DND-41 (cell line): ENCODE results near the gene SHROOM1.

Experiments
- ATAC-seq: fragments of 200-7000 bp; cut with Tn5 transposase; 3 replicates; pipeline ENCODE4 v1.9.1; 2021; ENCODE audit warnings: low read depth; ENCODE audit not compliant: insufficient read depth
- DNase-seq: peaks from one replicate; pipeline ENCODE4 v3.0.0-alpha.2; 2020
- H2AFZ ChIP-seq: 2 replicates; pipeline ENCODE4 v1.6.0; 2012; ENCODE audit warnings: low read depth, low read length
- H3K27ac ChIP-seq: 2 replicates; pipeline ENCODE4 v1.5.1; 2012; ENCODE audit warnings: low read length, inconsistent platforms
- H3K27me3 ChIP-seq: fragments of 200-600 bp; sonication (generic); 2 replicates; pipeline ENCODE4 v1.6.0; 2012; ENCODE audit warnings: low read length, mild to moderate bottlenecking, inconsistent platforms; ENCODE audit not compliant: insufficient read depth, poor library complexity
- H3K36me3 ChIP-seq: 2 replicates; pipeline ENCODE4 v1.5.1; 2012; ENCODE audit warnings: low read length, inconsistent platforms; ENCODE audit not compliant: insufficient read depth
- H3K4me1 ChIP-seq: 2 replicates; pipeline ENCODE4 v1.5.1; 2012; ENCODE audit warnings: mild to moderate bottlenecking, low read length; ENCODE audit not compliant: insufficient read depth
- H3K4me2 ChIP-seq: 2 replicates; pipeline ENCODE4 v1.6.0; 2012; ENCODE audit warnings: mild to moderate bottlenecking, moderate library complexity, low read length, inconsistent platforms; ENCODE audit not compliant: insufficient read depth
- H3K4me3 ChIP-seq, 2 experiments: fragments of 200-600 bp in 1 of 2; shearing (Covaris generic) in 1 of 2; 2 replicates each; pipeline ENCODE4 v1.5.1; 2012 to 2016; ENCODE audit warnings: inconsistent platforms in 2 of 2, low read length in 2 of 2, mild to moderate bottlenecking in 2 of 2, low read depth in 1 of 2, moderate library complexity in 1 of 2
- H3K79me2 ChIP-seq: 2 replicates; pipeline ENCODE4 v1.6.0; 2012; ENCODE audit warnings: low read length, inconsistent platforms; ENCODE audit not compliant: insufficient read depth
- H3K9ac ChIP-seq: 2 replicates; pipeline ENCODE4 v1.6.0; 2012; ENCODE audit warnings: low read depth, mild to moderate bottlenecking, inconsistent platforms, low read length, moderate library complexity
- H3K9me3 ChIP-seq: 2 replicates; pipeline ENCODE4 v1.5.1; 2012; ENCODE audit warnings: low read length, moderate library complexity, mild to moderate bottlenecking, inconsistent platforms; ENCODE audit not compliant: insufficient read depth, severe bottlenecking
- H4K20me1 ChIP-seq: 2 replicates; pipeline ENCODE4 v1.6.0; 2012; ENCODE audit warnings: low read length; ENCODE audit not compliant: insufficient read depth
- CTCF ChIP-seq: IDR thresholded peaks from 2 replicates; pipeline ENCODE4 v1.5.1; 2012; ENCODE audit warnings: borderline replicate concordance, low read length, moderate library complexity, mild to moderate bottlenecking; ENCODE audit not compliant: poor library complexity, severe bottlenecking; ENCODE audit errors: extremely low read depth
- EZH2 ChIP-seq: IDR thresholded peaks from 3 replicates; pipeline ENCODE4 v1.6.1; 2012; ENCODE audit warnings: borderline replicate concordance, low read depth, mild to moderate bottlenecking, moderate library complexity, low read length, inconsistent platforms; ENCODE audit not compliant: severe bottlenecking

Gene SHROOM1

GRCh38 chr5:132812123-132812765 is 18.2 kb downstream of the SHROOM1 start:
- Histone ChIP-seq H3K4me3 (no peak overlapping the region), H3K79me2 (no peaks in the 10 kb centered on the region), H3K4me1 (no peaks in the 10 kb centered on the region), H3K9me3 (no peaks in the 10 kb centered on the region), H2AFZ (no peak overlapping the region), H3K4me2 (no peak overlapping the region), H3K36me3 (no peaks in the 10 kb centered on the region), H3K27me3 (peaks cover 10% of the 10 kb centered on the region), H3K9ac (no peak overlapping the region), H3K27ac (no peak overlapping the region), H4K20me1 (no peaks in the 10 kb centered on the region)
- ATAC-seq (no peak), DNase-seq (no peak)
- TF ChIP-seq EZH2 = no peak
- TF ChIP-seq CTCF = no peak

GRCh38 chr5:132810605-132811004 is 19.8 kb downstream of the SHROOM1 start:
- H3K27me3 ChIP-seq = peaks cover 10% of the 10 kb centered on the region
- no peak for DNase-seq
- H2AFZ ChIP-seq = no peak overlapping the region
- no peaks in the 10 kb centered on the region for H3K9me3 ChIP-seq
- H3K9ac ChIP-seq = no peak overlapping the region
- H3K27ac ChIP-seq = no peak overlapping the region
- no peaks in the 10 kb centered on the region for H3K4me1 ChIP-seq
- H4K20me1 ChIP-seq = no peaks in the 10 kb centered on the region
- H3K36me3 ChIP-seq = no peaks in the 10 kb centered on the region
- no peak overlapping the region for H3K4me2 ChIP-seq
- H3K79me2 ChIP-seq = no peaks in the 10 kb centered on the region
- no peak overlapping the region for H3K4me3 ChIP-seq
- no peak for ATAC-seq
- no peak for TF ChIP-seq EZH2
- TF ChIP-seq CTCF = no peak

GRCh38 chr5:132808866-132809265 is 21.6 kb downstream of the SHROOM1 start:
- Histone ChIP-seq H3K9me3 (no peaks in the 10 kb centered on the region), H3K4me1 (no peaks in the 10 kb centered on the region)

More at GRCh38 chr5:132808866-132809265, 21.6 kb downstream of the SHROOM1 start:
- Histone ChIP-seq H3K79me2 (no peaks in the 10 kb centered on the region), H2AFZ (no peak overlapping the region), H3K27me3 (peaks cover 10% of the 10 kb centered on the region), H4K20me1 (no peaks in the 10 kb centered on the region), H3K9ac (no peak overlapping the region), H3K4me2 (no peak overlapping the region), H3K27ac (no peak overlapping the region), H3K4me3 (no peak overlapping the region), H3K36me3 (no peaks in the 10 kb centered on the region)
- TF ChIP-seq CTCF (no peak), EZH2 (no peak)
- DNase-seq = no peak
- no peak for ATAC-seq
